HT-29 (cell line): ENCODE results near the gene CD27. TPM values are rescaled to one million over a fixed set of nuclear protein-coding genes. Genes with fewer than 3 reads are reported as not detected.
A peak's percentile ranks its signal among the peaks of the same experiment; 100 is the strongest.
"Not testable (repeated sequence)": the region's sequence is repeated elsewhere in the genome, so short reads cannot be mapped to it uniquely, and the experiment has no call there.

Experiments used
- DNase-seq: peaks from one replicate; pipeline ENCODE4 v3.0.0-alpha.2; 2015; ENCODE audit warnings: low spot score
- total RNA-seq: library from RNA; depleted of rRNA; stranded (reverse); fragments of >200 nt; shearing (Covaris generic); gene quantifications from 2 replicates; pipeline ENCODE4 v1.2.3, GENCODE V29; 2014; rRNA removed

CD27 gene
- total RNA-seq, 1 experiment from 2014 or later: 0.23 TPM

DNA sequence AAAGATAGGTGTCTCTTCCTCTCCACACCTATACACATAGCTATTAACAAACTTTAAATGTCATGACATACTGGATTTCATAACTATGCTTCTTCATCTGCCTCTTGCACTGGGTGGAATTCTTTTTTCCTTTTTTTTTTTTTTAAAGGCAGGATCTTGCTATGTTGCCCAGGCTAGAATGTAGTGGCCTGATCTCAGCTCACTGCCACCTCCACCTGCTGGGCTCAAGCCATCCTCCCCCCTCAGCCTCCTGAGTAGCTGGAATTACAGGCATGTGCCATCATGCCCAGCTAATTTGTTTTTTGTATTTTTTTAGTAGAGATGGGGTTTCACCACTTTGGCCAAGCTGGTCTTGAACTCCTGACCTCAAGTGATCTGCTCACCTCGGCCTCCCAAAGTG is 43.5 kb downstream of the CD27 start:
- no peak for DNase-seq

DNA sequence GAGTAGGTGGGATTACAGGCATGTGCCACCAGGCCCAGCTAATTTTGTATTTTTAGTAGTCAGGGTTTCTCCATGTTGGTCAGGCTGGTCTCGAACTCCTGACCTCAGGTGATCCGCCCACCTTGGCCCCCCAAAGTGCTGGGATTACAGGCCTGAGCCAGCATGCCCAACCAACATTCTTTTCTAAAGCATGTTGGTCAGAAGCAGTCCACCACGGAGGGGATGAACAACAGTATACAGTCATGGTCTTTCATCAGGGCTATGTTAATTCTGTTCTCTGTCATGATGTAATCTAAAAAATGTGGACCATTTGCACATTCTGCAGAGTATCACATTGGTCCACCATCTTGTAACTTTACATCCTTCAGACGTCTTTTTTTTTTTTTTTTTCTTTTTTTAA is 44.7 kb downstream of the CD27 start:
- DNase-seq: no peak

DNA sequence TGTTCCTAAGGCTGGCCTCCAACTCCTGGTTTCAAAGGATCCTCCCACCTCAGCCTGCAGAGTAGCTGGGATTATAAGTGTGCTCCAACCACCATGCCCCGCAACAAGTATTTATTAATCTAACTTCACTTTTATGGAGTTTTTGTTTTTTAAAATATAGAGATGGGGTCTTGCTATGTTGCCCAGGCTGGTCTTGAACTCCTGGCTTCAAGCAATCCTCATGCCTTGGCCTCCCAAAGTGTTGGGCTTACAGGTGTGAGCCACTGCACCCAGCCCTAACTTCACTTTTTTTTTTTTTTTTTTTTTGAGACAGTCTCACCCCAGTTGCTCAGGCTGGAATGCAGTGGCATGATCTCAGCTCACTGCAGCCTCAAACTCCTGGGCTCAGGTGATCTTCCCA is 45.9 kb downstream of the CD27 start:
- DNase-seq: not testable (repeated sequence)

DNA sequence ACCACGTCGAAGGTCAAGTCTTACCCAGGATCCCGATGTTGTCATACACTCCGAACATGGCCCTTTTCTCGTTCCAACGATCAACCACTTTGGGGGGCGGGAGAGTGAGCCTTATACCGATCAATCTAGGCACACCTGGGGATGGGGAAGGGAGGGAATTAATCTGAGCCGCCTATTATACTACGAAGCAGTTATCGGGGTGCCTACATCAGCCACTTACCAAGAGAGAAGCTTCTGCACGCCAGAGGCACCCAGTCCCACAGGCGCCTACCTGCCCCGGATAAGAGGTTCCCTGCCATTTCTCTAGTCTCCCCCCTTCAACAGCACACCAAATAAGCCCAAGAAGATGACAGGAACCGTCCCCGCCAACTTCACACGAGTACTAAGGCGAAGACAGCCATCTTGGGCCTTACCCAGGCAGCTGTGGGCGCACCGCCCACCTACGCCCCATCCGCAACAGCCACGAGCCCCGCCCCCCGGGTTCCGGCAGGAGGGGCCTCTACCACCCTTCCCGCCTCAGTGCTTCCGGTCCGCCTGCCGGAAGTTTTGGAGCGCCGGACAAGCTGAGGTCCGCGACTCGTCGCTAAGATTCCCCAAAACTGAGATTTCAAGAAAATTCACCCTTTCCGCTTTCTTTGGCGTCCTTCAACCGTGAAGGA is 48.2 kb downstream of the CD27 start, which contains the start of gene MRPL51:
TSS of gene MRPL51 (minus strand) at position 425 of the 659 bp plus-strand sequence. CDS start at position 299, 126 bp downstream.
- peak; percentile 96 for DNase-seq

DNA sequence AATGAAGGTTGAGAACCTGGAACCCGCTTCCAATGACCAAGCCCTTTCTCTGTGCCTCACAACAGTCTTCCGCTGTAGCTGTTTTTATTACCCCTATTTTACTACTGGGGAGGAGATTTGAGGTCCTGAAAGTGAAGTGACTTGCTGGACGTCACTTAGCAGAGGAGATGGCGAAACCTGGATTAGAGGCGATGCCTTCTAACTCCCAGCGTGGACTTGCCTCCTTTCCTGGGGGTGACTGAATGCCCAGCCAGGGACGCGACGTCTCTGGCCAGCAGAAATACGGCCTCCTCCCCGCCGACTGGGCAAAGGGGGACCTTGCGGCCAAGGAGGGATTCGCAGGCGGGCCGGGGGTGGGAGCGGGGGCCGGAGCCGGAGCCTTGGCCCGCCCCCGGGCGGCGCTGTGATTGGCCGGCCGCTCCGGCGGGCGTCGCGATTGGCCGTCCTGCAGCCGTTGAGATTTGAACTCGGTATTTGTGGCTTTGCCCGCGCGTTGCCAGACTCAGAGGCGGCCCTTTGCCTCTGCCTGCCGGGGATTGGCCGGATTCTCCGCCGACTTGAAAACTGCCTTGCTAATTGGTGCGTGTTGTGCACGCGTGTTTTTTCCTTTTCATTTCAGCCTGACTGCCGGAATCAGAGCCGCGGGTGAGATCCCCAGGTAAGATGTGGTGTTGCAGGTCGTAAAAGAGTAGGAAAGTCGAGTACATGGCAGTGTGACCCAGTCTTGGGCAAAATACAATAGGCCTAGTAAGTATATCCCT is 48.9 kb downstream of the CD27 start, which contains the start of gene NCAPD2:
TSS of gene NCAPD2 (plus strand) at position 606 of the 761 bp plus-strand sequence. CDS start 997 bp downstream, outside the sequence.
- DNase-seq: peak; percentile 98

DNA sequence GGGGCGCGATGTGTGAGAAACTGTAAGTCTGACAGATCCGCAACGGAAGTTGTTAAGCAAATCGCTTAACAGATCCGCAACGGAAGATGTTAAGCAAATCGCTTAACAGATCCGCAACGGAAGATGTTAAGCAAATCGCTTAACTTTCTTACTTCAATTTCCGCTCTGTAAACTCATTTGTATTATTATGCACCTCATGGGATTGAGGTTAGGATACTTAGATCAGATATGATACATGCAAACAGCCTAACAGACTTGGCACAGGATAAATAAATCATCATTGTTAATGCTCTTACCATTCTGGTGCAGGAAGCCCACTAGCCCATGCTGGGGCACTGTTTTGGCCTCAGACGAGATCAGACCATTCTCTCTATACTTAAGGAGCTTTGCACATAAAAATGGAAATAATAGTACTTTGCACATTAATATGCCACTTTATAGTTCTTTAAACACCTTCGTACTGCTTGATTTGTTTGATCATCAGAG is 49.5 kb downstream of the CD27 start:
- DNase-seq: peak; percentile 50

DNA sequence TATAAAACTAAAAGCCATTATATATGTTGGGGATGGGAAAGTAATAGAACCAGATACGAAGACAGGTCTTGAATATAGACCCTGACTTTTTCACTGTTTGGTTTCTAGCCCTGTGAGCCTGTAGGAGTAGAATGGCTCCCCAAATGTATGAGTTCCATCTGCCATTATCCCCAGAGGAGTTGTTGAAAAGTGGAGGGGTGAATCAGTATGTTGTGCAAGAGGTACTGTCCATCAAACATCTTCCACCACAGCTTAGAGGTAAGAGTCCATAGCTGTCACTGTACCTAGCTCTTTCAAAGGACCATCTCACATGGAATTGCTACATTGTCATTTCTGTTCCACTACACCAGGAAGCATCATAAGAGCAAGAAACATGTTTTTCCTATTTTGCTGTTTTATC is 50.2 kb downstream of the CD27 start:
- no peak for DNase-seq

DNA sequence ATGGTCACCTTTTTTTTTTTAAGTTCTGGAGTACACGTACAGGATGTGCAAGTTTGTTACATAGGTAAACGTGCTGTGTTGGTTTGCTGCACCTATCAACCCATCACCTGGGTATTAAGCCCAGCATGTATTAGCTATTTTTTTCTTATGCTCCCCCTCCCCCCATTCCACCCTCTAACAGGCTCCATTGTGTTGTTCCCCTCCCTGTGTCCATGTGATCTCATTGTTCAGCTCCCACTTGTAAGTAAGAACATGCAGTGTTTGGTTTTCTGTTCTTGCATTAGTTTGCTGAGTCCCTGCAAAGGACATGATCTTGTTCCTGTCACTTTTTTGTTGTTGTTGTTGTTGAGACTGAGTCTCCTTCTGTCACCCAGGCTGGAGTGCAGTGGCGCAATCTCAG is 52.5 kb downstream of the CD27 start:
- not testable (repeated sequence) for DNase-seq

DNA sequence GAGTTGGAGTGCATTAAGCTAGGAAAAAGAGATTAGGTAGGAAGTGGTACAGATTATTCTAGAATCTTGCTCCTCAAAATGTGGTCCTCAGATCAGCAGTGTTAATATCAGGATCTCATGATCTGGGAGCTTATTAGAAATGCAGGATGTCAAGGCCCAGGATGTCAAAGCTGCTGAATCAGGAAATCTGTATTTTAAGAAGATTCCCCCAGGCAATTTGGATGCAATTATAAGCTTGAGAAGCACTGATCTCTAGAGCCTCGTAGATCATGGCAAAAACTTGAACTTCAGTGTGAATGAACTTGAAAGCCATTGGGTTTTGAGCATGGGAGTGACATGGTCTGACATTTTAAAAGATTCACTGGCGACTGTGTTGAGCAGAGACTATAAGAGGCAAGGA is 55.7 kb downstream of the CD27 start:
- DNase-seq: no peak

Other genes starting within 250 kb of the CD27 start
- gene CD9, start 244.6 kb upstream of the CD27 start, total RNA-seq: 164 and 169 TPM in 2 replicates
- 90.1 and 94.8 TPM in 2 replicates for gene PLEKHG6, start 134.3 kb upstream of the CD27 start, total RNA-seq
- gene TNFRSF1A, start 102.9 kb upstream of the CD27 start, total RNA-seq: 91.9 and 94.5 TPM in 2 replicates
- gene SCNN1A, start 69.4 kb upstream of the CD27 start, total RNA-seq: 161 and 221 TPM in 2 replicates
- gene LTBR, start 60.8 kb upstream of the CD27 start, total RNA-seq: 176 and 234 TPM in 2 replicates
- 9.6 and 11.0 TPM in 2 replicates for gene TAPBPL, start 7.1 kb downstream of the CD27 start, total RNA-seq
- gene VAMP1, start 25.7 kb downstream of the CD27 start, total RNA-seq: 11.5 and 23.0 TPM in 2 replicates
- gene MRPL51, start 48.3 kb downstream of the CD27 start, total RNA-seq: 144 and 147 TPM in 2 replicates
- 115 and 141 TPM in 2 replicates for gene NCAPD2, start 49.1 kb downstream of the CD27 start, total RNA-seq
- 6,490 and 6,870 TPM in 2 replicates for gene GAPDH, start 89.6 kb downstream of the CD27 start, total RNA-seq
- gene IFFO1, start 111.1 kb downstream of the CD27 start, total RNA-seq: 0.37 and 0.41 TPM in 2 replicates
- gene NOP2, start 123.3 kb downstream of the CD27 start, total RNA-seq: 73.5 and 74.9 TPM in 2 replicates
- 253 and 269 TPM in 2 replicates for gene CHD4, start 162.4 kb downstream of the CD27 start, total RNA-seq
- 0.03 TPM in 1 of 2 replicates, not detected in the other for gene LPAR5, start 191.0 kb downstream of the CD27 start, total RNA-seq
- 0.31 TPM in 1 of 2 replicates, not detected in the other for gene ACRBP, start 202.5 kb downstream of the CD27 start, total RNA-seq
- gene ING4, start 218.2 kb downstream of the CD27 start, total RNA-seq: 25.1 and 27.4 TPM in 2 replicates
- 23.9 and 42.5 TPM in 2 replicates for gene ZNF384, start 244.4 kb downstream of the CD27 start, total RNA-seq